Adipocyte (in vitro differentiated cells): ENCODE data around the gene CLPTM1.
"Not testable (repeated sequence)": the region's sequence is repeated elsewhere in the genome, so short reads cannot be mapped to it uniquely, and the experiment has no call there.

Experiments used
- DNase-seq: peaks from one replicate; pipeline ENCODE4 v3.0.0-alpha.2; 2015; ENCODE audit warnings: low read depth
- H3K27me3 ChIP-seq: replicated peaks from 2 replicates; pipeline ENCODE4 v1.7.0; 2013; ENCODE audit warnings: mild to moderate bottlenecking, low read length, moderate library complexity; ENCODE audit not compliant: control insufficient read depth, insufficient read depth
- H3K36me3 ChIP-seq: 2 replicates; pipeline ENCODE4 v1.7.0; 2013; ENCODE audit warnings: low read length, mild to moderate bottlenecking, moderate library complexity; ENCODE audit not compliant: control insufficient read depth, insufficient read depth, severe bottlenecking
- H3K4me1 ChIP-seq: 2 replicates; pipeline ENCODE4 v1.7.0; 2013; ENCODE audit warnings: mild to moderate bottlenecking, low read length, moderate library complexity; ENCODE audit not compliant: control insufficient read depth, insufficient read depth
- H3K4me3 ChIP-seq: 2 replicates; pipeline ENCODE4 v1.7.0; 2013; ENCODE audit warnings: mild to moderate bottlenecking, low read length, moderate library complexity
- H3K9ac ChIP-seq: 2 replicates; pipeline ENCODE4 v1.7.0; 2013; ENCODE audit warnings: mild to moderate bottlenecking, low read length, moderate library complexity
- H3K9me3 ChIP-seq: 2 replicates; pipeline ENCODE4 v1.7.0; 2013; ENCODE audit warnings: mild to moderate bottlenecking, low read length, moderate library complexity; ENCODE audit not compliant: control insufficient read depth

The CLPTM1 gene

GRCh38 chr19:44954649-44955504 lies at the start of gene CLPTM1:
Gene CLPTM1, plus strand, starts transcription at chr19:44955380. Its CDS starts 16 bp downstream, at chr19:44955396.
- Histone ChIP-seq H3K4me1 (peaks cover 41% of the 10 kb centered on the region), H3K4me3 (peak within 1 kb of the TSS; percentile 93), H3K9ac (peak within 1 kb of the TSS; percentile 95), H3K27me3 (no peaks in the 10 kb centered on the region), H3K9me3 (no peaks in the 10 kb centered on the region), H3K36me3 (peaks cover 3% of the 10 kb centered on the region)
- peak; percentile 99 for DNase-seq

DNA sequence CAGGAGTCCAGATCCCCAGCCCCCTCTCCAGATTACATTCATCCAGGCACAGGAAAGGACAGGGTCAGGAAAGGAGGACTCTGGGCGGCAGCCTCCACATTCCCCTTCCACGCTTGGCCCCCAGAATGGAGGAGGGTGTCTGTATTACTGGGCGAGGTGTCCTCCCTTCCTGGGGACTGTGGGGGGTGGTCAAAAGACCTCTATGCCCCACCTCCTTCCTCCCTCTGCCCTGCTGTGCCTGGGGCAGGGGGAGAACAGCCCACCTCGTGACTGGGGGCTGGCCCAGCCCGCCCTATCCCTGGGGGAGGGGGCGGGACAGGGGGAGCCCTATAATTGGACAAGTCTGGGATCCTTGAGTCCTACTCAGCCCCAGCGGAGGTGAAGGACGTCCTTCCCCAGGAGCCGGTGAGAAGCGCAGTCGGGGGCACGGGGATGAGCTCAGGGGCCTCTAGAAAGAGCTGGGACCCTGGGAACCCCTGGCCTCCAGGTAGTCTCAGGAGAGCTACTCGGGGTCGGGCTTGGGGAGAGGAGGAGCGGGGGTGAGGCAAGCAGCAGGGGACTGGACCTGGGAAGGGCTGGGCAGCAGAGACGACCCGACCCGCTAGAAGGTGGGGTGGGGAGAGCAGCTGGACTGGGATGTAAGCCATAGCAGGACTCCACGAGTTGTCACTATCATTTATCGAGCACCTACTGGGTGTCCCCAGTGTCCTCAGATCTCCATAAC lies 49.6 kb upstream of the CLPTM1 start, which contains the start of gene APOE:
APOE (plus strand) TSS at position 360 of the 724 bp plus-strand sequence. CDS start 829 bp downstream, outside the sequence.
- Histone ChIP-seq H3K36me3 (peaks cover 50% of the 10 kb centered on the region), H3K9me3 (no peaks in the 10 kb centered on the region), H3K9ac (peak within 1 kb of the TSS; percentile 88), H3K27me3 (no peaks in the 10 kb centered on the region), H3K4me3 (peak within 1 kb of the TSS; percentile 86), H3K4me1 (peaks cover 30% of the 10 kb centered on the region)
- DNase-seq = peak; percentile 12

DNA sequence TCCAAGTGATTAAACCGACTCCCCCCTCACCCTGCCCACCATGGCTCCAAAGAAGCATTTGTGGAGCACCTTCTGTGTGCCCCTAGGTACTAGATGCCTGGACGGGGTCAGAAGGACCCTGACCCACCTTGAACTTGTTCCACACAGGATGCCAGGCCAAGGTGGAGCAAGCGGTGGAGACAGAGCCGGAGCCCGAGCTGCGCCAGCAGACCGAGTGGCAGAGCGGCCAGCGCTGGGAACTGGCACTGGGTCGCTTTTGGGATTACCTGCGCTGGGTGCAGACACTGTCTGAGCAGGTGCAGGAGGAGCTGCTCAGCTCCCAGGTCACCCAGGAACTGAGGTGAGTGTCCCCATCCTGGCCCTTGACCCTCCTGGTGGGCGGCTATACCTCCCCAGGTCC lies 47.6 kb upstream of the CLPTM1 start:
- peaks cover 50% of the 10 kb centered on the region for H3K4me1 ChIP-seq
- H3K9ac ChIP-seq = peak overlapping the region; percentile 88
- H3K27me3 ChIP-seq = no peaks in the 10 kb centered on the region
- peaks cover 30% of the 10 kb centered on the region for H3K36me3 ChIP-seq
- DNase-seq = no peak
- H3K4me3 ChIP-seq = peak overlapping the region; percentile 86
- H3K9me3 ChIP-seq = no peaks in the 10 kb centered on the region

DNA sequence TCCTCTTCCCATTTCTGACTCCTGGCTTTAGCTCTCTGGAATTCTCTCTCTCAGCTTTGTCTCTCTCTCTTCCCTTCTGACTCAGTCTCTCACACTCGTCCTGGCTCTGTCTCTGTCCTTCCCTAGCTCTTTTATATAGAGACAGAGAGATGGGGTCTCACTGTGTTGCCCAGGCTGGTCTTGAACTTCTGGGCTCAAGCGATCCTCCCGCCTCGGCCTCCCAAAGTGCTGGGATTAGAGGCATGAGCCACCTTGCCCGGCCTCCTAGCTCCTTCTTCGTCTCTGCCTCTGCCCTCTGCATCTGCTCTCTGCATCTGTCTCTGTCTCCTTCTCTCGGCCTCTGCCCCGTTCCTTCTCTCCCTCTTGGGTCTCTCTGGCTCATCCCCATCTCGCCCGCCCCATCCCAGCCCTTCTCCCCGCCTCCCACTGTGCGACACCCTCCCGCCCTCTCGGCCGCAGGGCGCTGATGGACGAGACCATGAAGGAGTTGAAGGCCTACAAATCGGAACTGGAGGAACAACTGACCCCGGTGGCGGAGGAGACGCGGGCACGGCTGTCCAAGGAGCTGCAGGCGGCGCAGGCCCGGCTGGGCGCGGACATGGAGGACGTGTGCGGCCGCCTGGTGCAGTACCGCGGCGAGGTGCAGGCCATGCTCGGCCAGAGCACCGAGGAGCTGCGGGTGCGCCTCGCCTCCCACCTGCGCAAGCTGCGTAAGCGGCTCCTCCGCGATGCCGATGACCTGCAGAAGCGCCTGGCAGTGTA lies 46.9 kb upstream of the CLPTM1 start:
- no peaks in the 10 kb centered on the region for H3K9me3 ChIP-seq
- peak overlapping the region; percentile 86 for H3K4me3 ChIP-seq
- peaks cover 24% of the 10 kb centered on the region for H3K36me3 ChIP-seq
- peak overlapping the region; percentile 88 for H3K9ac ChIP-seq
- no peaks in the 10 kb centered on the region for H3K27me3 ChIP-seq
- peaks cover 56% of the 10 kb centered on the region for H3K4me1 ChIP-seq
- no peak for DNase-seq

DNA sequence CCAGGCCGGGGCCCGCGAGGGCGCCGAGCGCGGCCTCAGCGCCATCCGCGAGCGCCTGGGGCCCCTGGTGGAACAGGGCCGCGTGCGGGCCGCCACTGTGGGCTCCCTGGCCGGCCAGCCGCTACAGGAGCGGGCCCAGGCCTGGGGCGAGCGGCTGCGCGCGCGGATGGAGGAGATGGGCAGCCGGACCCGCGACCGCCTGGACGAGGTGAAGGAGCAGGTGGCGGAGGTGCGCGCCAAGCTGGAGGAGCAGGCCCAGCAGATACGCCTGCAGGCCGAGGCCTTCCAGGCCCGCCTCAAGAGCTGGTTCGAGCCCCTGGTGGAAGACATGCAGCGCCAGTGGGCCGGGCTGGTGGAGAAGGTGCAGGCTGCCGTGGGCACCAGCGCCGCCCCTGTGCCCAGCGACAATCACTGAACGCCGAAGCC lies 46.3 kb upstream of the CLPTM1 start:
- no peak for DNase-seq
- H3K9ac ChIP-seq = no peak overlapping the region
- H3K9me3 ChIP-seq = no peaks in the 10 kb centered on the region
- peaks cover 22% of the 10 kb centered on the region for H3K36me3 ChIP-seq
- no peak overlapping the region for H3K4me3 ChIP-seq
- H3K4me1 ChIP-seq = peaks cover 59% of the 10 kb centered on the region
- H3K27me3 ChIP-seq = no peaks in the 10 kb centered on the region

DNA sequence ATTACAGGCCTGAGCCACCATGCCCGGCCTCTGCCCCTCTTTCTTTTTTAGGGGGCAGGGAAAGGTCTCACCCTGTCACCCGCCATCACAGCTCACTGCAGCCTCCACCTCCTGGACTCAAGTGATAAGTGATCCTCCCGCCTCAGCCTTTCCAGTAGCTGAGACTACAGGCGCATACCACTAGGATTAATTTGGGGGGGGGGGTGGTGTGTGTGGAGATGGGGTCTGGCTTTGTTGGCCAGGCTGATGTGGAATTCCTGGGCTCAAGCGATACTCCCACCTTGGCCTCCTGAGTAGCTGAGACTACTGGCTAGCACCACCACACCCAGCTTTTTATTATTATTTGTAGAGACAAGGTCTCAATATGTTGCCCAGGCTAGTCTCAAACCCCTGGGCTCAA lies 45.4 kb upstream of the CLPTM1 start:
- no peaks in the 10 kb centered on the region for H3K9me3 ChIP-seq
- no peak for DNase-seq
- H3K4me1 ChIP-seq = peaks cover 58% of the 10 kb centered on the region
- no peaks in the 10 kb centered on the region for H3K27me3 ChIP-seq
- peak overlapping the region; percentile 72 for H3K9ac ChIP-seq
- H3K4me3 ChIP-seq = no peak overlapping the region
- H3K36me3 ChIP-seq = peaks cover 22% of the 10 kb centered on the region

- H3K4me3 ChIP-seq, DNase-seq, H3K9me3 ChIP-seq, H3K27me3 ChIP-seq: not testable (repeated sequence)
- Histone ChIP-seq H3K4me1 (peaks cover 67% of the 10 kb centered on the region), H3K9ac (peak overlapping the region; percentile 72), H3K36me3 (peaks cover 22% of the 10 kb centered on the region)
Observed at GRCh38 chr19:44911896-44912295, 43.3 kb upstream of the CLPTM1 start.

DNA sequence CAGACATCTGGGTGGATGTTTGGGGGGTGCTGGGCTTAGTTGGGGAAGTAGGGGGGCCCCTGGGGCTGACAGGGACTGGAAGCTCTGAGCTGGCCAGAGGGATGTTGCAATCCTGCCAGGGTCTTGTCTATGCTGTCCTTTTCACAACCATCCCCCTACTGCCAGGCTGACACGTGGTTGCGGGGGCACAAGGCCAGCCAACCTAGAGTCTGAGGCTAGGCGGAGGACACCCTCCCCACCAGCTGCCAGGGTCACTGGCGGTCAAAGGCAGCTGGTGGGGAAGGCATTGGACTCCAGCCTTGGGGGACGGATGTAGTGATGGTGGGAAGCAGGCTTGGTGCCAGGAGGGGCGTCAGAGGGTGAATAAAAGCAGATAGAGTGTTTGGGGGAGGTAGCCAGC lies 42.3 kb upstream of the CLPTM1 start:
- no peak for DNase-seq
- H3K27me3 ChIP-seq = no peaks in the 10 kb centered on the region
- H3K4me1 ChIP-seq = peaks cover 64% of the 10 kb centered on the region
- H3K36me3 ChIP-seq = peaks cover 12% of the 10 kb centered on the region
- no peak overlapping the region for H3K4me3 ChIP-seq
- H3K9me3 ChIP-seq = no peaks in the 10 kb centered on the region
- no peak overlapping the region for H3K9ac ChIP-seq

DNA sequence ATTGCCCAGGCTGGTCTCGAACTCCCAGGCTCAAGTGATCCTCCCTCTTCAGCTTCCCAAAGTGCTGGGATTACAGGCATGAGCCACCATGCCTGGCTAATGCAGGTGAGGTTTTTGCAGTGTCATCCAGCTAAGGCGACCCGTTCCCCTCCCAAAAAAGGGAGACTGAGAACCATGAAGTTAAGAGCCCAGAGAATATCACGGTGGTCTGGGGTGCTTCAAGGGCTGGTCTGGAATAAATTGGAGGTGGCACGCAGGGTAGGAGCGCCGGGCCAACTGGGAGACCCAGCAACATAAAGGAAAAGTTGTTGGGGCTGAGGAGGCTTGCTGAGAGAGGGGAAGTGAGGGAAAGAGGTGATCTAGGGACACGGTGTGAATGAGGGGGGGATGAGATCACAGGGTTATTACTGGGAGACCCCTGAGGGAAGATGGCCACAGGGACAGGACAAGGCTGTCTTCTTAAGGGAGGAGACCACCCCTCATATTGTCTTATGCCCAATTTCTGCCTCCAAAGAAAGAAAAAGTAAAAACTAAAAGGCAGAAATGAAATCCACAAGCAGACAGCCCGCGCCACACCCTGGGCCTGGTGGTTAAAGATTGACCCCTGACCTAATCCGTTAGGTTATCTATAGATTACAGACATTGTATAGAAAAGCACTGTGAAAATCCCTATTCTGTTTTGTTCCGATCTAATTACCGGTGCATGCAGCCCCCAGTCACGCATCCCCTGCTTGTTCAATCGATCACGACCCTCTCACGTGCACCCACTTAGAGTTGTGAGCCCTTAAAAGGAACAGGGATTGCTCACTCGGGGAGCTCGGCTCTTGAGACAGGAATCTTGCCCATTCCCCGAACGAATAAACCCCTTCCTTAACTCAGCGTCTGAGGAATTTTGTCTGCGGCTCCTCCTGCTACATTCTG lies 41.4 kb upstream of the CLPTM1 start:
- not testable (repeated sequence) for DNase-seq

DNA sequence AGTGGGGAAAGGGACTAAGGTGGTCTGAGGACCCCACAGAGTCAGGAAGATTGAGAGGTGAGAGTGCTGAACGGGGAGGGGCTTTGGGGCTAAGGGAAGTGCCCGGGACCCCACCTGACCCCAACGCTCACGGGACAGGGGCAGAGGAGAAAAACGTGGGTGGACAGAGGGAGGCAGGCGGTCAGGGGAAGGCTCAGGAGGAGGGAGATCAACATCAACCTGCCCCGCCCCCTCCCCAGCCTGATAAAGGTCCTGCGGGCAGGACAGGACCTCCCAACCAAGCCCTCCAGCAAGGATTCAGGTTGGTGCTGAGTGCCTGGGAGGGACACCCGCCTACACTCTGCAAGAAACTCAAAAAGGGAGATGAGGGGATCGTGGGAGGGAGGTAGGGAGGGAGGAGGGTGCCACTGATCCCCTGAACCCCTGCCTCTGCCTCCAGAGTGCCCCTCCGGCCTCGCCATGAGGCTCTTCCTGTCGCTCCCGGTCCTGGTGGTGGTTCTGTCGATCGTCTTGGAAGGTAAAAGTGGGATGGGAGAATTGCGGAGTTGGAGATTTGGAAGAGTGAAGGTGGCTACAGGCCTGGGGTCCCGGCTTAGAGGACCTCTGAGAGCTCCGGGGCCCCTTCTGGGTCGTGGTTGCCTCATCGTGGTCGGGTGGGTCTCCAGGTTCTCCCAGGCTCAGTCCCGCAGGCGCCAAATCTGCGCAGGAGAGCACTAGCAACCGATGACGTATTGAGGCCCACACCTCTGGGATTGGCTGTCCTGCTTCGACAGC lies 40.6 kb upstream of the CLPTM1 start, which contains the start of gene APOC1:
APOC1 (plus strand) TSS at position 176 of the 774 bp plus-strand sequence; CDS start at position 460, 284 bp downstream.
- Histone ChIP-seq H3K4me1 (peaks cover 58% of the 10 kb centered on the region), H3K9ac (peak within 1 kb of the TSS; percentile 76), H3K4me3 (peak within 1 kb of the TSS; percentile 75)
- not testable (repeated sequence) for H3K36me3 ChIP-seq, H3K27me3 ChIP-seq, H3K9me3 ChIP-seq
- peak; percentile 95 for DNase-seq

More for the DNA sequence above, 41.4 kb upstream of the CLPTM1 start:
- not testable (repeated sequence) for H3K36me3 ChIP-seq, H3K4me3 ChIP-seq, H3K27me3 ChIP-seq, H3K9me3 ChIP-seq
- Histone ChIP-seq H3K4me1 (peaks cover 64% of the 10 kb centered on the region), H3K9ac (peak overlapping the region; percentile 76)
